GM12891 (cell line): ENCODE results near the gene PIK3C3.

ENCODE experiments used
- POLR2A ChIP-seq: IDR thresholded peaks from 2 replicates; pipeline ENCODE4 v1.6.1; 2011; ENCODE audit warnings: low read depth, low read length, control low read depth
- POLR2AphosphoS5 ChIP-seq: IDR thresholded peaks from 2 replicates; pipeline ENCODE4 v1.6.1; 2011; ENCODE audit warnings: low read depth, low read length, control low read depth
- SPI1 ChIP-seq: IDR thresholded peaks from 2 replicates; pipeline ENCODE4 v1.6.1; 2011; ENCODE audit warnings: low read depth, low read length, control low read depth
- TAF1 ChIP-seq: IDR thresholded peaks from 2 replicates; pipeline ENCODE4 v1.6.1; 2011; ENCODE audit warnings: low read depth, low read length, control low read depth

GRCh38 chr18:42107287-42107686, 152.3 kb downstream of the PIK3C3 start:
- TF ChIP-seq POLR2AphosphoS5 (no peak), POLR2A (no peak), TAF1 (no peak), SPI1 (no peak)
